AG04450 (cell line): ENCODE results near the gene PLCXD1. TPM values are rescaled to one million over a fixed set of nuclear protein-coding genes. Genes with fewer than 3 reads are reported as not detected.

Source experiments
- CTCF ChIA-PET: fragments of 300-600, 350-600 bp; formaldehyde crosslinking; extraction: SDS; loops from one replicate; lab custom pipeline; 2022; ENCODE audit warnings: antibody characterized with exemption, inconsistent platforms; lab: Charles Lee
- POLR2A ChIA-PET: fragments of 350-600 bp; formaldehyde crosslinking; extraction: SDS; loops from one replicate; lab custom pipeline; 2021; ENCODE audit warnings: antibody characterized with exemption, inconsistent platforms; lab: Yijun Ruan, JAX
- DNase-seq: peaks from one replicate; pipeline ENCODE4 v3.0.0-alpha.2; 2011; ENCODE audit warnings: low read depth, low spot score
- H3K27ac ChIP-seq: one replicate; pipeline ENCODE4 v1.5.1; 2012; ENCODE audit warnings: low read depth, low read length, control low read depth
- H3K27me3 ChIP-seq: one replicate; pipeline ENCODE4 v1.6.0; 2012; ENCODE audit warnings: low read length; ENCODE audit not compliant: control insufficient read depth, insufficient read depth
- H3K4me3 ChIP-seq: 2 replicates; pipeline ENCODE4 v1.5.1; 2011; ENCODE audit warnings: mild to moderate bottlenecking, low read depth, low read length, control low read depth
- H3K9me3 ChIP-seq: 2 replicates; pipeline ENCODE4 v1.5.1; 2012; ENCODE audit warnings: low read length; ENCODE audit not compliant: control insufficient read depth, insufficient read depth
- polyA plus RNA-seq: library from polyadenylated mRNA; depleted of rRNA; stranded (reverse); fragments of >200 nt; gene quantifications from 2 replicates; pipeline ENCODE4 v1.2.3, GENCODE V29; 2011
- TF ChIP-seq, protein P1 (sequence below): IDR thresholded peaks from 2 replicates; pipeline ENCODE4 v1.5.1; 2011; ENCODE audit warnings: low read depth, low read length, control low read depth, inconsistent platforms

Gene PLCXD1
- polyA plus RNA-seq, 1 experiment: 9.0 TPM

DNA sequence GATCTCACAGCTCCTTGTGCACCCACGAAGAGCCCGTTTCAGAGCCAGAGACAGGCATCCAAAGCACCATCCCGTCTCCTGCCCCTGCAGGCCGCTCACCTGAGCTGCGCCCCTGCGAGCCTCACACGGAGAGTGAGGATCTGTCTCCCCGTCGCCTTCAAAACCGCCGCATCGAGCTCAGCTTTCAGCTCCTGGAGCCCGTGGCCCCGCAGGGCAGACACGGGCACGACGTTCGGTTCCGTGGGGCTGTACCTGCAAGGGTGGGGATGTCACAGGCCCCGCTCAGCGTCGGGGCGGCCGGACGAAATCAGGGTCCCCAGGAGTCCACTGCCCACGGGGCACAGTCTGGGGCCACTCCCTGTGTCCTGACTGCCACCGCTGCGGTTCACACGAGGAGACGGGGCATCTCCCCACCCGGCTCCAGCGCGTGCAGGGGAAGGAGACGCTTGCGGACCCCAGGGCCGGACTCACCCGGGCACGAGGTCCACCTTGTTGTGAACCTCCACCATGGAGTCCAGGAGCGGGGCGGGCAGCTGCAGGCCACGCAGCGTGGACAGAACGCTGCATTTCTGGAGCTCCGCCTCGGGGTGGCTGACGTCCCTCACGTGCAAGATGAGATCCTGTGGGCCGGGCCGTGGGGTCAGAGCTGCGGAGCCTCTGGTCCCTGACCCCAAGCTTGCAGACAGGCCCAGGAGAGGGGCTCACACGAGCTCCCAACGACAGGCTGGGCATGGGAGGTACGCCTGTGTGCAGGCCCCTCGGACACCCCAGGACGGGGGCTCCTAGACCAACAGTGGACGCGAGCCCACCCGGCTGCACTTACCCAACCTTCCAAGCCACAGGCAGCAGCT is 26.3 kb downstream of the PLCXD1 start:
- no peak for DNase-seq
- TF ChIP-seq, protein P1, sequence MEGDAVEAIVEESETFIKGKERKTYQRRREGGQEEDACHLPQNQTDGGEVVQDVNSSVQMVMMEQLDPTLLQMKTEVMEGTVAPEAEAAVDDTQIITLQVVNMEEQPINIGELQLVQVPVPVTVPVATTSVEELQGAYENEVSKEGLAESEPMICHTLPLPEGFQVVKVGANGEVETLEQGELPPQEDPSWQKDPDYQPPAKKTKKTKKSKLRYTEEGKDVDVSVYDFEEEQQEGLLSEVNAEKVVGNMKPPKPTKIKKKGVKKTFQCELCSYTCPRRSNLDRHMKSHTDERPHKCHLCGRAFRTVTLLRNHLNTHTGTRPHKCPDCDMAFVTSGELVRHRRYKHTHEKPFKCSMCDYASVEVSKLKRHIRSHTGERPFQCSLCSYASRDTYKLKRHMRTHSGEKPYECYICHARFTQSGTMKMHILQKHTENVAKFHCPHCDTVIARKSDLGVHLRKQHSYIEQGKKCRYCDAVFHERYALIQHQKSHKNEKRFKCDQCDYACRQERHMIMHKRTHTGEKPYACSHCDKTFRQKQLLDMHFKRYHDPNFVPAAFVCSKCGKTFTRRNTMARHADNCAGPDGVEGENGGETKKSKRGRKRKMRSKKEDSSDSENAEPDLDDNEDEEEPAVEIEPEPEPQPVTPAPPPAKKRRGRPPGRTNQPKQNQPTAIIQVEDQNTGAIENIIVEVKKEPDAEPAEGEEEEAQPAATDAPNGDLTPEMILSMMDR: no peak
- POLR2A ChIA-PET: no interaction called here

GRCh38 chrX:308821-309520 is 27.8 kb downstream of the PLCXD1 start:
- no peak overlapping the region for H3K4me3 ChIP-seq
- ChIA-PET CTCF (no interaction called here), POLR2A (no interaction called here)
- no peak for DNase-seq
- no peaks in the 10 kb centered on the region for H3K27me3 ChIP-seq
- TF ChIP-seq, protein P1: no peak
- peaks cover 10% of the 10 kb centered on the region; the same call in 1 of the 2 replicates for H3K9me3 ChIP-seq
- H3K27ac ChIP-seq: no peak overlapping the region

More for the DNA sequence above, 26.3 kb downstream of the PLCXD1 start:
- no peak overlapping the region for H3K27ac ChIP-seq
- no peak overlapping the region for H3K4me3 ChIP-seq
- peaks cover 18% of the 10 kb centered on the region for H3K9me3 ChIP-seq
- CTCF ChIA-PET: no interaction called here
- no peaks in the 10 kb centered on the region for H3K27me3 ChIP-seq

DNA sequence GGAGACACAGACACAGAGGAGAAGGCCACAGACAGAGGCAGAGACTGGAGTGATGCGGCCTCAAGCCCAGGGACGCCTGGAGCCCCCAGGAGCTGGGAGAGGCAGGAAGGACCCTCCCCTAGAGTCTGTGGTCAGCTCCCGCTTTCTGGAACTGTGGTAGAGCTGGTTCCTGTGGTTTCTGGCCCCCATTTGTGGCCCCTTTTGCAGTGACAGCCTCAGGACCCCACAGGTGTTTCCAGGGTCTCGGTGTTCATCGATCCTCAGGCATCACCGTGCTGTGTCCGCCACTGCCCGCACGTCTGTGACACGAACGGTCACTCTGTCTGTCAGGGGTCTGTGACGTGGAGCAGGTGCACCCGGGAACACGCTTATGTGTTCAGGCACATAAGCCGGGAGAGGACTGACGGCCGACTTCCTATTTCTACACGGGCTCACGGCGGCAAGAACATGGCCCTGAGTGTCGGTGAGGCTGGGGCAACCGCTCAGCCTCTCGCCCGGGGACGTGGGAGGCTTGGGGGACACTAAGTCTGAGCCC is 29.5 kb downstream of the PLCXD1 start:
- TF ChIP-seq, protein P1: no peak
- DNase-seq: no peak
- CTCF ChIA-PET: no interaction called here

DNA sequence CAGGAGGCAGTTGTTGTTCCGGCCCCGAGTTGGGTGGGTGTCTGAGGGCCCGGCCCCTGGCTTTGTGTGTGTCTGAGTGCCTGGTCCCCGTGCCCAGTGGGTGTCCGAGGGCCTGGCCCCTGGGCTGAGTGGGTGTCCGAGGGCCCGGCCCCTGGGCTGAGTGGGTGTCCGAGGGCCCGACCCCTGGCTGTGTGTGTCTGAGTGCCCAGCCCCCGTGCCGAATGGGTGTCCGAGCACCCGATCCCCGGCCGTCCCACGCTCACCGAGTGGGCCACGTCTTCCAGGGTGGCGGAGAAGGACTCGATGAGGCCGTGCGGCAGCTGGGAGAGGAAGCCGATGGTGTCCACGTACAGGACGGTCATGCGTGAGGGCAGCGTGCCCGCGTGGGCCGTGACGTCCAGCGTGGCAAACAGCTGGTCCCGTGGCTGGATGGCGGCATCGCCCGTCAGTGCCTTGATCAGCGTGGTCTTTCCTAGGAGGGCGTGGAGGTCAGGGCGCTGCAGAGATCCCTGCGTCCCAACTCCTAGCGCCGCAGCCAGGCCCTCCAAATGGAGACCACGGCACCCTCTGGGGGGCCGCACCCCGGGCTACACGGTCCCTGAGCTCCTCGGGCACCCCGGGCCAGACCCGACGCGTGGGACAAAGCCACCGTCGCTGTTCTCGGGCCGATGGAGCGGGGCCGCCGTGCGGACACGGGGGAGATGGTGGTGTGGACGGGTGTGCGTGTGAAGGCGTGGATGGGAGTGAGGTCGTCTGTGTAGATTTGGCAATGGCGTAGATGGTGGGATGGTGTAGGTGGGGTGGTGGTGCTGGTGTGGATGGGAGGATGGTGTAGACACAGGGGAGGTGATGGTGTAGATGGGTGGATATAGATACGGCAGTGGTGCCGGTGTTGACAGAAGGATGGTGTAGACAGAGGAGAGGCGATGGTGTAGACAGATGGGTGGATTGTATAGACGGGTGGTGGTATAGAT is 30.3 kb downstream of the PLCXD1 start:
- TF ChIP-seq, protein P1: no peak
- Histone ChIP-seq H3K4me3 (no peak overlapping the region), H3K27me3 (no peaks in the 10 kb centered on the region), H3K9me3 (peaks cover 3% of the 10 kb centered on the region; the same call in 1 of the 2 replicates), H3K27ac (no peak overlapping the region)
- ChIA-PET POLR2A (no interaction called here), CTCF (no interaction called here)
- no peak for DNase-seq

More for the DNA sequence above, 29.5 kb downstream of the PLCXD1 start:
- H3K27ac ChIP-seq: no peak overlapping the region
- H3K27me3 ChIP-seq: no peaks in the 10 kb centered on the region
- no peak overlapping the region for H3K4me3 ChIP-seq
- H3K9me3 ChIP-seq: peaks cover 3% of the 10 kb centered on the region; the same call in 1 of the 2 replicates
- POLR2A ChIA-PET: no interaction called here
